Measurements from ENCODE around the gene ITGA6.

DNA sequence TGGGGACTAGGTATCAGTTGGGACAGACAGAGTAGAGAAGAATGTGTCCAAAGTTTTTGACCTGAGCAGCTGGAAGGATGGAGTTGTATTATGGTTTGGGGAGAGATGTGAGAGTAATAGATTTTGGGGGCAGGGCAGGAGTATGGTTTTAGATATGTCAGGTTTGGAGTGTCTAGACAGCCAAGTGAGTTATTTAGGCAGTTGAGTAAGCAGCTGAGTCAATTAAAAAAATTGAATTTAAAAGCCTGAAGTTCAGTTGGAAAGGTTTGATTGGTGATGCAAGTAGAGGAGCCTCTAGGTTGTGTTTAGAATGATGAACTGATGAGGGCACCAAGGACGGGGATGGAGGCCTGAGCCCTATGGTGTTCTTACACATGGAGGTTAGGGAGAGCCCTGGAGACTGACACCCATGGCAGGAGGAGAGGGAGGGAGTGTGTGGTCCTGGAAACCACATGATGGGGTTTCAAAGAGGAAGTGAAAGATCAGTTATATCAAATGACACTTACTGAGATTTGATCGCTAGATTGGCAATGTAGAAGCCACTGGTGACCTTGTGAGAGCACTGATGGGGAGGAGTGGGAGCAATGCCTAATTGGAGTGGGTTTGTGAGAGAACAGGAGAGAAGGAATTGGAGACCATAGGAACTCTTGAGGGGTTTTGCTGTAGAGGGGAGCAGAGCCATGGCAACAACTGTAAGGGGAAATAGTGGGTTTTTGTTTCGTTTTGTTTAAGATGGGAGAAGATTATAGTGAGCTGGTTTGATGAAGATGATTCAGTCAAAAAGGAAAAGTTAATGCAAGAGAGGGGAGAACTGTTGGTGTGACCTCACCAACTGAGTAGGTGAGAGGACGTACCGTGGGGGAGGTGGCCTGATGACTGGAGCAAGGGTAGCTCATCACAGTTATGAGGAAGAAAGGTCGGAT lies 10.3 kb downstream of the ITGA6 start:
- TF ChIP-seq, protein P1, sequence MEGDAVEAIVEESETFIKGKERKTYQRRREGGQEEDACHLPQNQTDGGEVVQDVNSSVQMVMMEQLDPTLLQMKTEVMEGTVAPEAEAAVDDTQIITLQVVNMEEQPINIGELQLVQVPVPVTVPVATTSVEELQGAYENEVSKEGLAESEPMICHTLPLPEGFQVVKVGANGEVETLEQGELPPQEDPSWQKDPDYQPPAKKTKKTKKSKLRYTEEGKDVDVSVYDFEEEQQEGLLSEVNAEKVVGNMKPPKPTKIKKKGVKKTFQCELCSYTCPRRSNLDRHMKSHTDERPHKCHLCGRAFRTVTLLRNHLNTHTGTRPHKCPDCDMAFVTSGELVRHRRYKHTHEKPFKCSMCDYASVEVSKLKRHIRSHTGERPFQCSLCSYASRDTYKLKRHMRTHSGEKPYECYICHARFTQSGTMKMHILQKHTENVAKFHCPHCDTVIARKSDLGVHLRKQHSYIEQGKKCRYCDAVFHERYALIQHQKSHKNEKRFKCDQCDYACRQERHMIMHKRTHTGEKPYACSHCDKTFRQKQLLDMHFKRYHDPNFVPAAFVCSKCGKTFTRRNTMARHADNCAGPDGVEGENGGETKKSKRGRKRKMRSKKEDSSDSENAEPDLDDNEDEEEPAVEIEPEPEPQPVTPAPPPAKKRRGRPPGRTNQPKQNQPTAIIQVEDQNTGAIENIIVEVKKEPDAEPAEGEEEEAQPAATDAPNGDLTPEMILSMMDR (IDR thresholded peaks at IDR 0.05): no peak
- no peak for TF ChIP-seq POLR2A (IDR thresholded peaks at IDR 0.05; ENCODE audit: low read length)
- TF ChIP-seq RCOR1 (IDR thresholded peaks at IDR 0.05; ENCODE audit: low read depth, low read length): no peak
- no peak for TF ChIP-seq CHD2 (IDR thresholded peaks at IDR 0.05; ENCODE audit: low read length, partially characterized antibody)
- TF ChIP-seq MAZ (IDR thresholded peaks at IDR 0.05; ENCODE audit: borderline replicate concordance, low read depth, low read length): no peak
- TF ChIP-seq MYC (IDR thresholded peaks at IDR 0.05; ENCODE audit: borderline replicate concordance, low read length): no peak
- no peak for TF ChIP-seq NFE2L2 (conservative IDR thresholded peaks at IDR 0.05; ENCODE audit: low read length)
- TF ChIP-seq, protein P2, sequence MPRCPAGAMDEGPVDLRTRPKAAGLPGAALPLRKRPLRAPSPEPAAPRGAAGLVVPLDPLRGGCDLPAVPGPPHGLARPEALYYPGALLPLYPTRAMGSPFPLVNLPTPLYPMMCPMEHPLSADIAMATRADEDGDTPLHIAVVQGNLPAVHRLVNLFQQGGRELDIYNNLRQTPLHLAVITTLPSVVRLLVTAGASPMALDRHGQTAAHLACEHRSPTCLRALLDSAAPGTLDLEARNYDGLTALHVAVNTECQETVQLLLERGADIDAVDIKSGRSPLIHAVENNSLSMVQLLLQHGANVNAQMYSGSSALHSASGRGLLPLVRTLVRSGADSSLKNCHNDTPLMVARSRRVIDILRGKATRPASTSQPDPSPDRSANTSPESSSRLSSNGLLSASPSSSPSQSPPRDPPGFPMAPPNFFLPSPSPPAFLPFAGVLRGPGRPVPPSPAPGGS (IDR thresholded peaks at IDR 0.05): no peak
- TF ChIP-seq, protein P3, sequence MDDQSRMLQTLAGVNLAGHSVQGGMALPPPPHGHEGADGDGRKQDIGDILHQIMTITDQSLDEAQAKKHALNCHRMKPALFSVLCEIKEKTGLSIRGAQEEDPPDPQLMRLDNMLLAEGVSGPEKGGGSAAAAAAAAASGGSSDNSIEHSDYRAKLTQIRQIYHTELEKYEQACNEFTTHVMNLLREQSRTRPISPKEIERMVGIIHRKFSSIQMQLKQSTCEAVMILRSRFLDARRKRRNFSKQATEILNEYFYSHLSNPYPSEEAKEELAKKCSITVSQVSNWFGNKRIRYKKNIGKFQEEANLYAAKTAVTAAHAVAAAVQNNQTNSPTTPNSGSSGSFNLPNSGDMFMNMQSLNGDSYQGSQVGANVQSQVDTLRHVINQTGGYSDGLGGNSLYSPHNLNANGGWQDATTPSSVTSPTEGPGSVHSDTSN (IDR thresholded peaks at IDR 0.05): no peak
- no peak for TF ChIP-seq FOSL2 (IDR thresholded peaks at IDR 0.05)
- TF ChIP-seq FOSL2 (CRISPR knock-in tag; IDR thresholded peaks at IDR 0.05): no peak
- TF ChIP-seq RAD21 (conservative IDR thresholded peaks at IDR 0.05 in 1 of 2, IDR thresholded peaks at IDR 0.05 in 1 of 2): no peak
- TF ChIP-seq, protein P4, sequence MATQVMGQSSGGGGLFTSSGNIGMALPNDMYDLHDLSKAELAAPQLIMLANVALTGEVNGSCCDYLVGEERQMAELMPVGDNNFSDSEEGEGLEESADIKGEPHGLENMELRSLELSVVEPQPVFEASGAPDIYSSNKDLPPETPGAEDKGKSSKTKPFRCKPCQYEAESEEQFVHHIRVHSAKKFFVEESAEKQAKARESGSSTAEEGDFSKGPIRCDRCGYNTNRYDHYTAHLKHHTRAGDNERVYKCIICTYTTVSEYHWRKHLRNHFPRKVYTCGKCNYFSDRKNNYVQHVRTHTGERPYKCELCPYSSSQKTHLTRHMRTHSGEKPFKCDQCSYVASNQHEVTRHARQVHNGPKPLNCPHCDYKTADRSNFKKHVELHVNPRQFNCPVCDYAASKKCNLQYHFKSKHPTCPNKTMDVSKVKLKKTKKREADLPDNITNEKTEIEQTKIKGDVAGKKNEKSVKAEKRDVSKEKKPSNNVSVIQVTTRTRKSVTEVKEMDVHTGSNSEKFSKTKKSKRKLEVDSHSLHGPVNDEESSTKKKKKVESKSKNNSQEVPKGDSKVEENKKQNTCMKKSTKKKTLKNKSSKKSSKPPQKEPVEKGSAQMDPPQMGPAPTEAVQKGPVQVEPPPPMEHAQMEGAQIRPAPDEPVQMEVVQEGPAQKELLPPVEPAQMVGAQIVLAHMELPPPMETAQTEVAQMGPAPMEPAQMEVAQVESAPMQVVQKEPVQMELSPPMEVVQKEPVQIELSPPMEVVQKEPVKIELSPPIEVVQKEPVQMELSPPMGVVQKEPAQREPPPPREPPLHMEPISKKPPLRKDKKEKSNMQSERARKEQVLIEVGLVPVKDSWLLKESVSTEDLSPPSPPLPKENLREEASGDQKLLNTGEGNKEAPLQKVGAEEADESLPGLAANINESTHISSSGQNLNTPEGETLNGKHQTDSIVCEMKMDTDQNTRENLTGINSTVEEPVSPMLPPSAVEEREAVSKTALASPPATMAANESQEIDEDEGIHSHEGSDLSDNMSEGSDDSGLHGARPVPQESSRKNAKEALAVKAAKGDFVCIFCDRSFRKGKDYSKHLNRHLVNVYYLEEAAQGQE (IDR thresholded peaks at IDR 0.05): no peak
- TF ChIP-seq BHLHE40 (IDR thresholded peaks at IDR 0.05; ENCODE audit: low read depth, low read length): no peak
- TF ChIP-seq POLR2AphosphoS2 (conservative IDR thresholded peaks at IDR 0.05; ENCODE audit: low read length): no peak

Data from A549 (cell line).